HepG2 (cell line): ENCODE results near the gene LSM14B. TPM values are rescaled to one million over a fixed set of nuclear protein-coding genes. Genes with fewer than 3 reads are reported as not detected.

ENCODE experiments used
- ATAC-seq: fragments of 200-7000 bp; cut with Tn5 transposase; 3 replicates; pipeline ENCODE4 v1.9.1; 2020; ENCODE audit warnings: mild to moderate bottlenecking, moderate library complexity
- BruUV-seq: library from RNA; stranded (reverse); fragments of 400-500 nt; replicated peaks from 2 replicates; lab custom pipeline; 2021; lab: Mats Ljungman, UMichigan
- CTCF ChIA-PET: fragments of 300-600 bp; formaldehyde crosslinking; extraction: SDS; loops from one replicate; lab custom pipeline; 2021; ENCODE audit warnings: low total read pairs, inconsistent platforms, low intra/inter-chr PET ratio; lab: Yijun Ruan, JAX
- POLR2A ChIA-PET: fragments of 350-600 bp; sonication (Branson Sonifier 250); formaldehyde crosslinking; loops from one replicate; lab custom pipeline; 2020; ENCODE audit warnings: antibody characterized with exemption, inconsistent platforms; lab: Yijun Ruan, JAX
- DNase-seq: peaks from one replicate; pipeline ENCODE4 v3.0.0-alpha.2; 2015; ENCODE audit warnings: low spot score
- FAIRE-seq: peaks from 3 replicates; lab custom pipeline; 2011; peaks lifted over from hg19 to GRCh38; lab: Jason Lieb, UNC
- H2AFZ ChIP-seq: one replicate; pipeline ENCODE4 v1.6.1; 2011; ENCODE audit warnings: low read length, inconsistent platforms
- H3K27ac ChIP-seq: fragments of 300-600 bp; 3 replicates; pipeline ENCODE4 v1.8.0; 2011; ENCODE audit warnings: mixed run types, mild to moderate bottlenecking, mixed read lengths, low read length, inconsistent platforms; ENCODE audit not compliant: insufficient read depth; ENCODE audit errors: extremely low read length
- H3K27me3 ChIP-seq, 2 experiments: fragments of 200-600 bp in 1 of 2; 2 replicates in 1 of 2; 3 replicates in 1 of 2; pipeline versions ENCODE4 v1.6.0 to v1.8.0; 2011; ENCODE audit warnings: low read length in 2 of 2, mild to moderate bottlenecking in 2 of 2, moderate library complexity in 2 of 2, inconsistent platforms in 1 of 2; ENCODE audit not compliant: insufficient read depth in 2 of 2, control insufficient read depth in 1 of 2
- H3K36me3 ChIP-seq, 2 experiments: fragments of 200-600 bp in 1 of 2; replicated peaks in 1 of 2; 2 replicates in 1 of 2; 3 replicates in 1 of 2; pipeline versions ENCODE4 v1.5.1 to v1.8.0; 2011; ENCODE audit warnings: low read length in 2 of 2, inconsistent platforms in 1 of 2; ENCODE audit not compliant: insufficient read depth in 2 of 2, control insufficient read depth in 1 of 2
- H3K4me1 ChIP-seq: 2 replicates; pipeline ENCODE4 v1.5.1; 2012; ENCODE audit warnings: low read length, inconsistent platforms; ENCODE audit not compliant: insufficient read depth
- H3K4me2 ChIP-seq: 2 replicates; pipeline ENCODE4 v1.6.0; 2011; ENCODE audit warnings: low read depth, low read length, inconsistent platforms
- H3K4me3 ChIP-seq, 3 experiments: fragments of 200-600 bp in 1 of 3; sonication (generic), shearing (Covaris generic) in 1 of 3; replicated peaks in 1 of 3; 2 replicates each; pipeline ENCODE4 v1.5.1; 2011 to 2016; ENCODE audit warnings: low read length in 3 of 3, inconsistent platforms in 2 of 3, low read depth in 2 of 3, mild to moderate bottlenecking in 2 of 3, control low read depth in 1 of 3, mixed read lengths in 1 of 3; ENCODE audit not compliant: insufficient read depth in 1 of 3
- H3K79me2 ChIP-seq: one replicate; pipeline ENCODE4 v1.6.1; 2011; ENCODE audit warnings: low read length, inconsistent platforms; ENCODE audit not compliant: insufficient read depth
- H3K9ac ChIP-seq: 2 replicates; pipeline ENCODE4 v1.6.0; 2011; ENCODE audit warnings: mild to moderate bottlenecking, low read depth, low read length, inconsistent platforms; ENCODE audit not compliant: insufficient read depth
- H3K9me3 ChIP-seq: 2 replicates; pipeline ENCODE4 v1.5.1; 2012; ENCODE audit warnings: mild to moderate bottlenecking, low read length
- H4K20me1 ChIP-seq: 2 replicates; pipeline ENCODE4 v1.6.0; 2011; ENCODE audit warnings: inconsistent platforms, mild to moderate bottlenecking, low read length, moderate library complexity; ENCODE audit not compliant: insufficient read depth
- AGO1 ChIP-seq: fragments of 200-400 bp; formaldehyde crosslinking; IDR thresholded peaks from 2 replicates; pipeline ENCODE4 v1.6.1; 2017; ENCODE audit warnings: mild to moderate bottlenecking, low read depth, low read length, moderate library complexity; ENCODE audit not compliant: poor library complexity, severe bottlenecking
- AGO2 ChIP-seq: fragments of 200-400 bp; formaldehyde crosslinking; optimal IDR thresholded peaks from 2 replicates; pipeline ENCODE3; 2017; ENCODE audit warnings: mild to moderate bottlenecking, low read depth, low read length, moderate library complexity
- NRL ChIP-seq: sonication (generic); formaldehyde crosslinking; IDR thresholded peaks from 2 replicates; pipeline ENCODE4 v1.5.0; 2020; ENCODE audit warnings: missing genetic modification reagents, mild to moderate bottlenecking, moderate library complexity, borderline replicate concordance
- POLR2AphosphoS5 ChIP-seq: IDR thresholded peaks from 2 replicates; pipeline ENCODE4 v1.6.1; 2012; ENCODE audit warnings: low read depth, low read length
- ZNF501 ChIP-seq: sonication (generic); formaldehyde crosslinking; IDR thresholded peaks from 2 replicates; pipeline ENCODE4 v1.5.1; 2020; ENCODE audit warnings: mild to moderate bottlenecking, moderate library complexity, missing genetic modification reagents
- ZNF614 ChIP-seq: IDR thresholded peaks from 2 replicates; pipeline ENCODE4 v1.6.1; 2018; ENCODE audit warnings: missing biosample characterization, missing genetic modification reagents, inconsistent platforms, borderline replicate concordance
- ZNF883 ChIP-seq: sonication (generic); formaldehyde crosslinking; IDR thresholded peaks from 2 replicates; pipeline ENCODE4 v1.5.1; 2020; ENCODE audit warnings: mild to moderate bottlenecking, missing genetic modification reagents; ENCODE audit errors: not compliant biosample characterization
- ZZZ3 ChIP-seq: sonication (generic); formaldehyde crosslinking; IDR thresholded peaks from 2 replicates; pipeline ENCODE4 v1.4.0; 2020; ENCODE audit warnings: missing genetic modification reagents, mild to moderate bottlenecking, borderline replicate concordance
- WGBS: methylation state at CpG from one replicate; pipeline ENCODE4 v1.1.6; 2017; ENCODE audit warnings: low lambda C conversion rate; 5-methylcytosine and 5-hydroxymethylcytosine counted together
- in situ Hi-C: cut with HindIII; loops from 2 replicates; pipeline ENCODE4 v1.10.0; 2017; ENCODE audit warnings: low pct_unique_long_range_greater_than_20kb; ENCODE audit not compliant: extremely low pct_ligation_motif_present
- intact Hi-C: fragments of 100-400 bp; cut with micrococcal nuclease; formaldehyde crosslinking; loops from one replicate; pipeline ENCODE4 v1.10.0; 2022; ENCODE audit not compliant: unreplicated experiment
- polyA plus RNA-seq, 8 experiments: library from polyadenylated mRNA; depleted of rRNA in 3 of 8; stranded (reverse) in 7 of 8; unstranded in 1 of 8; fragments of >200 nt; fragmentation: Illumina TruSeq in 4 of 8; extraction: Trizol in 4 of 8; gene quantifications; 2 replicates each; pipeline versions ENCODE4 v1.2.1 to v1.2.3, GENCODE V29; 2011 to 2016; ENCODE audit warnings: low read depth in 4 of 8, missing spikeins in 1 of 8, mixed read lengths in 1 of 8; ENCODE audit not compliant: insufficient read depth in 1 of 8
- total RNA-seq, 5 experiments: library from RNA; depleted of rRNA; stranded (reverse); fragments of >200 nt; fragmentation: Illumina TruSeq; extraction: Trizol; gene quantifications; 2 replicates each; pipeline ENCODE4 v1.2.3, GENCODE V29; 2016; ENCODE audit warnings: low read depth in 1 of 5
- TF ChIP-seq, protein P1 (sequence below): sonication (generic); formaldehyde crosslinking; IDR thresholded peaks from 2 replicates; pipeline ENCODE4 v1.4.0; 2020; ENCODE audit warnings: mild to moderate bottlenecking, missing genetic modification reagents
- TF ChIP-seq, protein P2 (sequence below): sonication (generic); formaldehyde crosslinking; IDR thresholded peaks from 2 replicates; pipeline ENCODE4 v1.5.1; 2020; ENCODE audit warnings: mild to moderate bottlenecking, missing genetic modification reagents, moderate library complexity

The LSM14B gene
- total and polyA plus RNA-seq, 2 of the 13 experiments (the other 11 are each of a cell fraction or from before 2014, with no cell fraction given), result 43.3 to 79.2 TPM

DNA sequence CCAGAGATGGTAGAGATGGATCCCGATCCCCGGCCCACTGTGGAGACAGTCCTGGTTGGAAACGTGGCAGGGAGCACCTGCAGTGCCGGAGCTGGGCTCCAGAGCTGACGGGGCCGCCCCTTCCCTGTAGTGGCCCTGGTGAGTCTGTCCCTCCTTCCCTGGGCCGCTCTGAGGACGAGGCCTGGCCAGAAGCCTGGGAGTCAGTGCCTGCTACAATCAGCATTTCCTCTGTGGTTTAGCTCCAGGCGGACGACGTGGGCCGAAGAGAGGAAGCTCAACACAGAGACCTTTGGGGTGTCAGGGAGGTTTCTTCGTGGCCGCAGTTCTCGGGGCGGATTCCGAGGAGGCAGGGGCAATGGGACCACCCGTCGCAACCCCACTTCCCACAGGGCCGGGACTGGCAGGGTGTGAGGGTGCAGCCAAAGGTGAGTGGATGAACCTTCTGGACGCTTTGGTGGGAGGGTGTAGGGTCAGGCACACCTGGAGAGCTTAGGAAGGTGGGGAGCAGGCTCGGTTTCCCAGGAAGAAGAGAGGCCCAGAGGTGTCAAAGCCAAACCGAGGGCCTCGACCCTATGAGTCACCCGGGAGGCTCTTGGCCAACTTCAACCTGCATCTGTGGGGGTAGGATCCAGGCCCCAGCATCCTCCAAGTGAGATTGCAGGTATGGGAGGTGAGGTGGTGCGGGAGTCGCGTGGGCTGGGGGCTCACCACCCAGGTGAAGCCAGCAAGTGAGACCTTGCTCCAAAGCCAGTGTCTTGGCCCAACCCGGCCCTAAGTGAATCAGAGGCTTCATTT is 11.0 kb downstream of the LSM14B start:
- 94% methylated on average over 29 of the region's 29 CpGs for WGBS
- DNase-seq, result no peak
- ChIA-PET CTCF (no interaction called here), POLR2A (interaction anchor here (1.5 to 7.8 kb wide), 2 partner anchors 9 to 11 kb away, joined by 4 to 86 read pairs; partner anchors contain the start of gene LSM14B)
- Histone ChIP-seq H3K27ac (no peak overlapping the region), H3K79me2 (no peaks in the 10 kb centered on the region), H4K20me1 (peaks cover 34% of the 10 kb centered on the region), H3K4me1 (peaks cover 31% of the 10 kb centered on the region), H3K9ac (no peak overlapping the region), H3K4me3 (no peak overlapping the region), H3K9me3 (no peaks in the 10 kb centered on the region), H3K4me2 (no peak overlapping the region), H3K36me3 (peaks cover 67 to 92% of the 10 kb centered on the region in 2 experiments), H2AFZ (no peak overlapping the region), H3K27me3 (no peaks in the 10 kb centered on the region)
- in situ Hi-C loops, result no loop called here
- no TSS peak for BruUV-seq
- ATAC-seq, result peak; percentile 1; the same call in 2 of the 3 replicates
- no peak for FAIRE-seq
- intact Hi-C loops, result no loop called here
- peak; percentile 60; the same call in 1 of the 2 replicates for TF ChIP-seq NRL
- no peak for TF ChIP-seq ZNF614 (CRISPR knock-in tag)
- TF ChIP-seq ZZZ3 (CRISPR knock-in tag), result 0 out of 2 replicates have a peak, but pooled peaks have one; percentile 42
- 0 out of 2 replicates have a peak, but pooled peaks have one; percentile 12 for TF ChIP-seq POLR2AphosphoS5
- TF ChIP-seq ZNF883 (CRISPR knock-in tag), result peak; percentile 49
- peak; percentile 74 for TF ChIP-seq AGO2
- TF ChIP-seq, protein P1, sequence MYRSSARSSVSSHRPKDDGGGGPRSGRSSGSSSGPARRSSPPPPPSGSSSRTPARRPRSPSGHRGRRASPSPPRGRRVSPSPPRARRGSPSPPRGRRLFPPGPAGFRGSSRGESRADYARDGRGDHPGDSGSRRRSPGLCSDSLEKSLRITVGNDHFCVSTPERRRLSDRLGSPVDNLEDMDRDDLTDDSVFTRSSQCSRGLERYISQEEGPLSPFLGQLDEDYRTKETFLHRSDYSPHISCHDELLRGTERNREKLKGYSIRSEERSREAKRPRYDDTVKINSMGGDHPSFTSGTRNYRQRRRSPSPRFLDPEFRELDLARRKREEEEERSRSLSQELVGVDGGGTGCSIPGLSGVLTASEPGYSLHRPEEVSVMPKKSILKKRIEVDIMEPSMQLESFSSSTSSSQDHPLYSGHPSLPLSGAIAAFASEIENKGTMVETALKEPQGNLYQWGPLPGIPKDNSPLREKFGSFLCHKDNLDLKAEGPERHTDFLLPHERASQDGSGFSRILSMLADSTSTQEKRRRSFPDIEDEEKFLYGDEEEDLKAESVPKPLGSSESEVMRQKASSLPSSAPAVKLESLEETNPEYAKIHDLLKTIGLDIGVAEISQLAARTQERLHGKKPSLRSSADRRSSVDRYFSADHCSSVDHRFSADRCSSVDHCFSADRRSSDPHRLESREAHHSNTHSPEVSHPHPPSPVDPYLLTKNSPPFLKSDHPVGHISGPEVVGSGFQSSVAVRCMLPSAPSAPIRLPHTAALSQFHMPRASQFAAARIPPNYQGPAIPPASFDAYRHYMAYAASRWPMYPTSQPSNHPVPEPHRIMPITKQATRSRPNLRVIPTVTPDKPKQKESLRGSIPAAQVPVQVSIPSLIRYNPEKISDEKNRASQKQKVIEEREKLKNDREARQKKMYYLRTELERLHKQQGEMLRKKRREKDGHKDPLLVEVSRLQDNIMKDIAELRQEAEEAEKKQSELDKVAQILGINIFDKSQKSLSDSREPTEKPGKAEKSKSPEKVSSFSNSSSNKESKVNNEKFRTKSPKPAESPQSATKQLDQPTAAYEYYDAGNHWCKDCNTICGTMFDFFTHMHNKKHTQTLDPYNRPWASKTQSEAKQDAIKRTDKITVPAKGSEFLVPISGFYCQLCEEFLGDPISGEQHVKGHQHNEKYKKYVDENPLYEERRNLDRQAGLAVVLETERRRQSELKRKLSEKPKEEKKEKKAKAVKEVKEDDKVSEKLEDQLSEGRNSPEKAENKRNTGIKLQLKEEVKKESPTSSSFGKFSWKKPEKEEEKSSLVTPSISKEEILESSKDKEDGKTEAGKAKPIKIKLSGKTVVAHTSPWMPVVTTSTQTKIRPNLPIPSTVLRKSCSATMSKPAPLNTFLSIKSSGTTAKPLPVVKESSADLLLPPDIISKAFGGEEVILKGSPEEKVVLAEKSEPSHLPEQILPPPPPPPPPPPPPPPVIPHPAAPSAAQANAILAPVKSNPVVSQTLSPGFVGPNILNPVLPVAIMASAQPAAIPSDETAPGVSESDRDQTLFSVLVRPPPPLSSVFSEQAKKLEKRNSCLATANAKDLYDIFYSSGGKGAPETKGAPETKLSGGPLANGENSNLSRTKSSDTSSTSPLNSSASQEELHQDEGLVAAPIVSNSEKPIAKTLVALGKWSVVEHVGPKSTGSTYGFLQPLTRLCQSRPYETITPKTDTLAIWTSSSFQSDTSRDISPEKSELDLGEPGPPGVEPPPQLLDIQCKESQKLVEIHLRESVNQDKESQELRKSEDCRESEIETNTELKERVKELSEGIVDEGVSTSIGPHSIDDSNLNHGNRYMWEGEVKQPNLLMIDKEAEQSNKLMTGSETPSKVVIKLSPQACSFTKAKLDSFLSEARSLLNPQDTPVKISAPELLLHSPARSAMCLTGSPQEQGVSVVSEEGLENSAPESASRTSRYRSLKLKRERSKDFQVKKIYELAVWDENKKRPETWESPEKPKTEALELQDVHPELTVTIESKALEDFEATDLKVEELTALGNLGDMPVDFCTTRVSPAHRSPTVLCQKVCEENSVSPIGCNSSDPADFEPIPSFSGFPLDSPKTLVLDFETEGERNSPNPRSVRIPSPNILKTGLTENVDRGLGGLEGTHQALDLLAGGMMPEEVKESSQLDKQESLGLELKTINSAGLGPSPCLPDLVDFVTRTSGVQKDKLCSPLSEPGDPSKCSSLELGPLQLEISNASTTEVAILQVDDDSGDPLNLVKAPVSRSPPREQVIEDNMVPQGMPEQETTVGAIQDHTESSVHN, result 0 out of 2 replicates have a peak, but pooled peaks have one; percentile 32
- TF ChIP-seq AGO1, result peak; percentile 41
- TF ChIP-seq, protein P2, sequence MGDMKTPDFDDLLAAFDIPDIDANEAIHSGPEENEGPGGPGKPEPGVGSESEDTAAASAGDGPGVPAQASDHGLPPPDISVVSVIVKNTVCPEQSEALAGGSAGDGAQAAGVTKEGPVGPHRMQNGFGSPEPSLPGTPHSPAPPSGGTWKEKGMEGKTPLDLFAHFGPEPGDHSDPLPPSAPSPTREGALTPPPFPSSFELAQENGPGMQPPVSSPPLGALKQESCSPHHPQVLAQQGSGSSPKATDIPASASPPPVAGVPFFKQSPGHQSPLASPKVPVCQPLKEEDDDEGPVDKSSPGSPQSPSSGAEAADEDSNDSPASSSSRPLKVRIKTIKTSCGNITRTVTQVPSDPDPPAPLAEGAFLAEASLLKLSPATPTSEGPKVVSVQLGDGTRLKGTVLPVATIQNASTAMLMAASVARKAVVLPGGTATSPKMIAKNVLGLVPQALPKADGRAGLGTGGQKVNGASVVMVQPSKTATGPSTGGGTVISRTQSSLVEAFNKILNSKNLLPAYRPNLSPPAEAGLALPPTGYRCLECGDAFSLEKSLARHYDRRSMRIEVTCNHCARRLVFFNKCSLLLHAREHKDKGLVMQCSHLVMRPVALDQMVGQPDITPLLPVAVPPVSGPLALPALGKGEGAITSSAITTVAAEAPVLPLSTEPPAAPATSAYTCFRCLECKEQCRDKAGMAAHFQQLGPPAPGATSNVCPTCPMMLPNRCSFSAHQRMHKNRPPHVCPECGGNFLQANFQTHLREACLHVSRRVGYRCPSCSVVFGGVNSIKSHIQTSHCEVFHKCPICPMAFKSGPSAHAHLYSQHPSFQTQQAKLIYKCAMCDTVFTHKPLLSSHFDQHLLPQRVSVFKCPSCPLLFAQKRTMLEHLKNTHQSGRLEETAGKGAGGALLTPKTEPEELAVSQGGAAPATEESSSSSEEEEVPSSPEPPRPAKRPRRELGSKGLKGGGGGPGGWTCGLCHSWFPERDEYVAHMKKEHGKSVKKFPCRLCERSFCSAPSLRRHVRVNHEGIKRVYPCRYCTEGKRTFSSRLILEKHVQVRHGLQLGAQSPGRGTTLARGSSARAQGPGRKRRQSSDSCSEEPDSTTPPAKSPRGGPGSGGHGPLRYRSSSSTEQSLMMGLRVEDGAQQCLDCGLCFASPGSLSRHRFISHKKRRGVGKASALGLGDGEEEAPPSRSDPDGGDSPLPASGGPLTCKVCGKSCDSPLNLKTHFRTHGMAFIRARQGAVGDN (CRISPR knock-in tag), result peak; percentile 23
- no peak for TF ChIP-seq ZNF501 (CRISPR knock-in tag)
